IMR-90 (cell line): Measurements from ENCODE around the gene ROBO4. TPM values are rescaled to one million over a fixed set of nuclear protein-coding genes. Genes with fewer than 3 reads are reported as not detected.

Source experiments
- ATAC-seq: fragments of 200-7000 bp; cut with Tn5 transposase; 2 replicates; pipeline ENCODE4 v1.9.1; 2020; ENCODE audit warnings: low read depth, mild to moderate bottlenecking, moderate library complexity
- BruUV-seq: library from RNA; stranded (reverse); fragments of 400-500 nt; replicated peaks from 2 replicates; lab custom pipeline; 2021; lab: Mats Ljungman, UMichigan
- CTCF ChIA-PET: fragments of 300-600 bp; formaldehyde crosslinking; extraction: SDS; loops from one replicate; lab custom pipeline; 2021; ENCODE audit warnings: antibody characterized with exemption; lab: Yijun Ruan, JAX
- POLR2A ChIA-PET: fragments of 300-600 bp; sonication (Branson Sonifier 250); formaldehyde crosslinking; loops from one replicate; lab custom pipeline; 2022; ENCODE audit warnings: antibody characterized with exemption; ENCODE audit not compliant: unreplicated experiment; lab: Charles Lee
- DNase-seq: peaks from one replicate; pipeline ENCODE4 v3.0.0; 2013
- H2AFZ ChIP-seq: replicated peaks from 2 replicates; pipeline ENCODE3; 2013; ENCODE audit warnings: low read length, mild to moderate bottlenecking; ENCODE audit not compliant: poor library complexity
- H2AK5ac ChIP-seq: 2 replicates; pipeline ENCODE4 v1.6.1; 2013; ENCODE audit warnings: low read depth, low read length, inconsistent platforms
- H2AK9ac ChIP-seq: replicated peaks from 2 replicates; pipeline ENCODE3; 2013; ENCODE audit warnings: mild to moderate bottlenecking, low read depth, low read length, moderate library complexity; ENCODE audit not compliant: poor library complexity
- H2BK120ac ChIP-seq: 2 replicates; pipeline ENCODE4 v1.6.1; 2013; ENCODE audit warnings: low read depth, low read length, inconsistent platforms
- H2BK15ac ChIP-seq: 3 replicates; pipeline ENCODE4 v1.6.1; 2013; ENCODE audit warnings: low read depth, low read length, inconsistent platforms
- H2BK20ac ChIP-seq: 2 replicates; pipeline ENCODE4 v1.6.1; 2013; ENCODE audit warnings: low read depth, mild to moderate bottlenecking, inconsistent platforms, low read length, moderate library complexity
- H2BK5ac ChIP-seq: 2 replicates; pipeline ENCODE4 v1.6.1; 2013; ENCODE audit warnings: mild to moderate bottlenecking, low read depth, low read length, inconsistent platforms; ENCODE audit not compliant: poor library complexity, severe bottlenecking
- H3K14ac ChIP-seq: replicated peaks from 2 replicates; pipeline ENCODE4 v1.6.1; 2013; ENCODE audit warnings: low read depth, low read length, inconsistent platforms
- H3K18ac ChIP-seq: 2 replicates; pipeline ENCODE4 v1.6.1; 2013; ENCODE audit warnings: low read depth, low read length, control low read depth
- H3K23ac ChIP-seq: 2 replicates; pipeline ENCODE4 v1.6.1; 2013; ENCODE audit warnings: low read depth, low read length, inconsistent platforms
- H3K27ac ChIP-seq: 2 replicates; pipeline ENCODE4 v1.5.1; 2013; ENCODE audit warnings: mild to moderate bottlenecking, control low read depth, low read length; ENCODE audit not compliant: insufficient read depth
- H3K27me3 ChIP-seq: 2 replicates; pipeline ENCODE4 v1.6.1; 2013; ENCODE audit warnings: low read length; ENCODE audit not compliant: control insufficient read depth, insufficient read depth
- H3K36me3 ChIP-seq: 2 replicates; pipeline ENCODE4 v1.6.1; 2013; ENCODE audit warnings: low read length, mixed read lengths; ENCODE audit not compliant: control insufficient read depth, insufficient read depth
- H3K4ac ChIP-seq: 2 replicates; pipeline ENCODE4 v1.6.1; 2013; ENCODE audit warnings: low read depth, low read length, inconsistent platforms
- H3K4me1 ChIP-seq: 2 replicates; pipeline ENCODE4 v1.6.1; 2013; ENCODE audit warnings: low read length, mixed read lengths; ENCODE audit not compliant: control insufficient read depth, insufficient read depth
- H3K4me2 ChIP-seq: 2 replicates; pipeline ENCODE4 v1.6.1; 2013; ENCODE audit warnings: low read depth, mild to moderate bottlenecking, control low read depth, low read length, moderate library complexity
- H3K4me3 ChIP-seq: 2 replicates; pipeline ENCODE4 v1.5.1; 2013; ENCODE audit warnings: low read depth, mild to moderate bottlenecking, control low read depth, low read length, moderate library complexity; ENCODE audit not compliant: insufficient read depth
- H3K56ac ChIP-seq: 2 replicates; pipeline ENCODE4 v1.6.1; 2013; ENCODE audit warnings: low read length, inconsistent platforms; ENCODE audit not compliant: insufficient read depth; ENCODE audit errors: extremely low read depth
- H3K79me1 ChIP-seq, 2 experiments: 2 replicates each; pipeline ENCODE4 v1.6.1; 2013; ENCODE audit warnings: low read length in 2 of 2, inconsistent platforms in 1 of 2, low read depth in 1 of 2
- H3K9ac ChIP-seq: 2 replicates; pipeline ENCODE4 v1.6.1; 2013; ENCODE audit warnings: low read depth, low read length, control low read depth
- H3K9me1 ChIP-seq: 2 replicates; pipeline ENCODE4 v1.6.1; 2013; ENCODE audit warnings: low read length, inconsistent platforms; ENCODE audit not compliant: insufficient read depth
- H3K9me3 ChIP-seq: 2 replicates; pipeline ENCODE4 v1.6.1; 2013; ENCODE audit warnings: low read length; ENCODE audit not compliant: control insufficient read depth, insufficient read depth
- H4K20me1 ChIP-seq: 2 replicates; pipeline ENCODE4 v1.6.1; 2013; ENCODE audit warnings: low read length, inconsistent platforms; ENCODE audit not compliant: insufficient read depth
- H4K5ac ChIP-seq: 2 replicates; pipeline ENCODE4 v1.6.1; 2013; ENCODE audit warnings: mild to moderate bottlenecking, low read depth, low read length, control low read depth
- H4K8ac ChIP-seq, 2 experiments: 2 replicates each; pipeline ENCODE4 v1.6.1; 2013; ENCODE audit warnings: low read depth in 2 of 2, low read length in 2 of 2, control low read depth in 1 of 2, inconsistent platforms in 1 of 2
- H4K91ac ChIP-seq: 2 replicates; pipeline ENCODE4 v1.6.1; 2013; ENCODE audit warnings: low read depth, low read length, inconsistent platforms; ENCODE audit not compliant: insufficient read depth
- CHD1 ChIP-seq: IDR thresholded peaks from 2 replicates; pipeline ENCODE4 v1.6.1; 2012; ENCODE audit warnings: low read depth, low read length, improper control_type of control experiment
- CTCF ChIP-seq: conservative IDR thresholded peaks from 2 replicates; pipeline ENCODE4 v1.5.1; 2012; ENCODE audit warnings: mild to moderate bottlenecking, low read depth, low read length, improper control_type of control experiment
- ELK1 ChIP-seq: fragments of 150-350 bp; IDR thresholded peaks from 2 replicates; pipeline ENCODE4 v1.6.1; 2016; ENCODE audit warnings: low read depth, mild to moderate bottlenecking, low read length, moderate library complexity, borderline replicate concordance
- MAFK ChIP-seq: IDR thresholded peaks from 2 replicates; pipeline ENCODE4 v1.6.1; 2012; ENCODE audit warnings: low read depth, low read length, improper control_type of control experiment
- MXI1 ChIP-seq: IDR thresholded peaks from 2 replicates; pipeline ENCODE4 v1.6.1; 2012; ENCODE audit warnings: low read depth, mild to moderate bottlenecking, low read length, moderate library complexity, borderline replicate concordance
- NFE2L2 ChIP-seq: fragments of 150-350 bp; IDR thresholded peaks from 2 replicates; pipeline ENCODE4 v1.6.1; 2016; ENCODE audit warnings: low read depth, mild to moderate bottlenecking, low read length
- POLR2A ChIP-seq: IDR thresholded peaks from 2 replicates; pipeline ENCODE4 v1.6.1; 2012; ENCODE audit warnings: mild to moderate bottlenecking, low read depth, low read length
- RCOR1 ChIP-seq: IDR thresholded peaks from 2 replicates; pipeline ENCODE4 v1.6.1; 2012; ENCODE audit warnings: mild to moderate bottlenecking, low read length, improper control_type of control experiment; ENCODE audit not compliant: insufficient replicate concordance
- RFX5 ChIP-seq: IDR thresholded peaks from 2 replicates; pipeline ENCODE4 v1.8.0; 2012; ENCODE audit warnings: low read depth, mild to moderate bottlenecking, low read length, moderate library complexity
- SMC3 ChIP-seq: fragments of 150-350 bp; IDR thresholded peaks from 2 replicates; pipeline ENCODE4 v1.6.1; 2016; ENCODE audit warnings: low read depth, mild to moderate bottlenecking, antibody characterized with exemption, low read length, moderate library complexity
- USF2 ChIP-seq: fragments of 150-350 bp; IDR thresholded peaks from 2 replicates; pipeline ENCODE4 v1.6.1; 2017; ENCODE audit warnings: mild to moderate bottlenecking, antibody characterized with exemption, low read length, low read depth
- WGBS, 2 experiments: methylation state at CpG; one replicate each; pipeline versions ENCODE4 v1.1.5 to v1.1.7; 2013; ENCODE audit warnings: missing lambda C conversion rate in 2 of 2; ENCODE audit not compliant: insufficient read length in 1 of 2; ENCODE audit errors: extremely low coverage in 2 of 2; 5-methylcytosine and 5-hydroxymethylcytosine counted together
- dilution Hi-C: fragments of 300-500 bp; cut with HindIII; formaldehyde crosslinking; loops from one replicate; pipeline ENCODE4 v1.14.3; 2018; ENCODE audit warnings: low sequenced_read_pairs; ENCODE audit not compliant: unreplicated experiment
- in situ Hi-C: fragments of 300-500 bp; cut with MboI; formaldehyde crosslinking; loops from 3 replicates; pipeline ENCODE4 v1.14.3; 2019; ENCODE audit warnings: low sequenced_read_pairs, inconsistent platforms, mixed read lengths
- intact Hi-C: fragments of 100-400 bp; cut with micrococcal nuclease; formaldehyde crosslinking; loops from 2 replicates; pipeline ENCODE4 v1.10.0; 2022
- polyA plus RNA-seq, 3 experiments: library from polyadenylated mRNA; depleted of rRNA; stranded (reverse); fragments of >200 nt; gene quantifications; 2 replicates each; pipeline ENCODE4 v1.2.3, GENCODE V29; 2012; ENCODE audit warnings: low replicate concordance in 1 of 3
- total RNA-seq: library from RNA; depleted of rRNA; stranded (reverse); fragments of >200 nt; gene quantifications from 2 replicates; pipeline ENCODE4 v1.2.3, GENCODE V29; 2012

Gene ROBO4
- total and polyA plus RNA-seq, 2 of the 4 experiments (the other 2 are of a cell fraction): 0.72 to 0.82 TPM

- Histone ChIP-seq H3K56ac (no peak overlapping the region), H4K5ac (no peak overlapping the region), H2BK20ac (no peak overlapping the region), H3K18ac (no peak overlapping the region), H3K4me2 (no peak overlapping the region), H2AFZ (no peak overlapping the region), H2BK5ac (no peak overlapping the region), H2AK5ac (no peak overlapping the region), H3K27me3 (peaks cover 84% of the 10 kb centered on the region), H4K91ac (no peak overlapping the region), H3K79me1 (no peaks in the 10 kb centered on the region), H4K20me1 (no peaks in the 10 kb centered on the region), H2BK15ac (no peak overlapping the region), H3K23ac (no peak overlapping the region), H2AK9ac (no peak overlapping the region), H3K14ac (no peak overlapping the region), H3K4ac (no peak overlapping the region), H3K9me1 (no peaks in the 10 kb centered on the region; the same call in 1 of the 2 replicates), H3K4me3 (no peak overlapping the region), H4K8ac (no peak overlapping the region), H2BK120ac (no peak overlapping the region), H3K36me3 (no peaks in the 10 kb centered on the region), H3K27ac (no peak overlapping the region), H3K9ac (no peak overlapping the region), H3K9me3 (no peaks in the 10 kb centered on the region), H3K4me1 (no peaks in the 10 kb centered on the region; the same call in 1 of the 2 replicates)
- ChIA-PET CTCF (no interaction called here), POLR2A (no interaction called here)
- TF ChIP-seq RCOR1 (no peak), MAFK (no peak), SMC3 (no peak), CTCF (no peak), NFE2L2 (no peak), ELK1 (no peak), RFX5 (no peak), CHD1 (no peak), USF2 (no peak), POLR2A (no peak), MXI1 (no peak)
- 55% methylated on average over 1 of the region's 2 CpGs; no CpG with 5 or more reads in 1 of the 2 experiments for WGBS, 2 experiments
- intact Hi-C loops (no loop called here), in situ Hi-C loops (no loop called here), dilution Hi-C loops (no loop called here)
- DNase-seq (no peak), ATAC-seq (no peak)
- BruUV-seq: no TSS peak
Observed at GRCh38 chr11:124841840-124842239, 55.8 kb downstream of the ROBO4 start.
